ENCODE data around the gene SEMA4A. TPM values are rescaled to one million over a fixed set of nuclear protein-coding genes. Genes with fewer than 3 reads are reported as not detected.
A peak's percentile ranks its signal among the peaks of the same experiment; 100 is the strongest.

Gene SEMA4A
- total RNA-seq, 1 donor from 2014 or later, result 1.6 TPM

- no peaks in the 10 kb centered on the region for H3K9me3 Mint-ChIP-seq (ENCODE audit: low read depth)
- H3K27ac Mint-ChIP-seq (ENCODE audit: unreplicated experiment), result peak overlapping the region; percentile 28
- no peak for DNase-seq (ENCODE audit: low spot score)
- no peak overlapping the region for H3K4me3 Mint-ChIP-seq (ENCODE audit: unreplicated experiment)
- TF ChIP-seq CTCF (IDR thresholded peaks at IDR 0.05), result no peak
- peaks cover 17% of the 10 kb centered on the region for H3K36me3 Mint-ChIP-seq (ENCODE audit: low read depth)
- peaks cover 2% of the 10 kb centered on the region for H3K27me3 Mint-ChIP-seq (ENCODE audit: low read depth)
- H3K4me1 Mint-ChIP-seq (ENCODE audit: low read depth), result peaks cover 58% of the 10 kb centered on the region
Measured at GRCh38 chr1:156143765-156144489, 9.5 kb upstream of the SEMA4A start.

- Mint-ChIP-seq H3K4me3 (ENCODE audit: unreplicated experiment) (no peak overlapping the region), H3K27ac (ENCODE audit: unreplicated experiment) (no peak overlapping the region), H3K9me3 (ENCODE audit: low read depth) (no peaks in the 10 kb centered on the region), H3K4me1 (ENCODE audit: low read depth) (peaks cover 52% of the 10 kb centered on the region), H3K36me3 (ENCODE audit: low read depth) (peaks cover 13% of the 10 kb centered on the region), H3K27me3 (ENCODE audit: low read depth) (peaks cover 2% of the 10 kb centered on the region)
- no peak for TF ChIP-seq CTCF (IDR thresholded peaks at IDR 0.05)
- DNase-seq (ENCODE audit: low spot score), result no peak
Measured at GRCh38 chr1:156144742-156145141, 8.6 kb upstream of the SEMA4A start.

- H3K36me3 Mint-ChIP-seq (ENCODE audit: low read depth), result peaks cover 7% of the 10 kb centered on the region
- no peak overlapping the region for H3K4me3 Mint-ChIP-seq (ENCODE audit: unreplicated experiment)
- peaks cover 2% of the 10 kb centered on the region for H3K27me3 Mint-ChIP-seq (ENCODE audit: low read depth)
- peaks cover 43% of the 10 kb centered on the region for H3K4me1 Mint-ChIP-seq (ENCODE audit: low read depth)
- peak overlapping the region; percentile 65 for H3K27ac Mint-ChIP-seq (ENCODE audit: unreplicated experiment)
- no peaks in the 10 kb centered on the region for H3K9me3 Mint-ChIP-seq (ENCODE audit: low read depth)
- DNase-seq (ENCODE audit: low spot score), result no peak
- TF ChIP-seq CTCF (IDR thresholded peaks at IDR 0.05), result no peak
Measured at GRCh38 chr1:156145650-156146019, 7.8 kb upstream of the SEMA4A start.

GRCh38 chr1:156146020-156146768 is 7.2 kb upstream of the SEMA4A start:
- H3K27me3 Mint-ChIP-seq (ENCODE audit: low read depth), result peaks cover 2% of the 10 kb centered on the region
- no peak for DNase-seq (ENCODE audit: low spot score)
- H3K4me3 Mint-ChIP-seq (ENCODE audit: unreplicated experiment), result peak overlapping the region; percentile 46
- peak overlapping the region; percentile 65 for H3K27ac Mint-ChIP-seq (ENCODE audit: unreplicated experiment)
- H3K9me3 Mint-ChIP-seq (ENCODE audit: low read depth), result no peaks in the 10 kb centered on the region
- H3K4me1 Mint-ChIP-seq (ENCODE audit: low read depth), result peaks cover 38% of the 10 kb centered on the region
- TF ChIP-seq CTCF (IDR thresholded peaks at IDR 0.05), result peak; percentile 86
- peaks cover 2% of the 10 kb centered on the region for H3K36me3 Mint-ChIP-seq (ENCODE audit: low read depth)

- Mint-ChIP-seq H3K4me3 (ENCODE audit: unreplicated experiment) (no peak overlapping the region), H3K4me1 (ENCODE audit: low read depth) (peaks cover 33% of the 10 kb centered on the region), H3K27ac (ENCODE audit: unreplicated experiment) (peak overlapping the region; percentile 65), H3K27me3 (ENCODE audit: low read depth) (peaks cover 2% of the 10 kb centered on the region), H3K9me3 (ENCODE audit: low read depth) (no peaks in the 10 kb centered on the region), H3K36me3 (ENCODE audit: low read depth) (peaks cover 2% of the 10 kb centered on the region)
- TF ChIP-seq CTCF (IDR thresholded peaks at IDR 0.05), result no peak
- DNase-seq (ENCODE audit: low spot score), result no peak
Measured at GRCh38 chr1:156146769-156147405, 6.5 kb upstream of the SEMA4A start.

All from chondrocyte (in vitro differentiated cells).